Measurements from ENCODE around the gene BRAP.

- TF ChIP-seq SIN3A (IDR thresholded peaks at IDR 0.05; ENCODE audit: borderline replicate concordance, insufficient read depth, low read length) (0 out of 2 replicates have a peak, but pooled peaks have one; percentile 16), POLR2AphosphoS5 (IDR thresholded peaks at IDR 0.05; ENCODE audit: low read depth, low read length) (no peak), FOXP2 (optimal IDR thresholded peaks at IDR 0.05; ENCODE audit: borderline replicate concordance, extremely low read depth, extremely low read length, insufficient read depth) (no peak)
Measured at GRCh38 chr12:111598637-111599452, 86.9 kb downstream of the BRAP start, which contains the start of gene ATXN2.
